Right lobe of liver (tissue), 6 donors: Measurements from ENCODE around the gene EPB41. TPM values are rescaled to one million over a fixed set of nuclear protein-coding genes. Genes with fewer than 3 reads are reported as not detected.
A peak's percentile ranks its signal among the peaks of the same experiment; 100 is the strongest.

ENCODE experiments used
- ATAC-seq, 4 donors: fragments of 200-7000 bp; cut with Tn5 transposase; one replicate each; pipeline ENCODE4 v1.9.1; 2020; ENCODE audit warnings: mild to moderate bottlenecking in 4 of 4, moderate library complexity in 4 of 4
- DNase-seq, 3 donors: peaks; one replicate each; pipeline ENCODE4 v3.0.0-alpha.2; 2020
- H3K27ac ChIP-seq, 3 donors: fragments of 200-600 bp; one replicate each; pipeline ENCODE4 v1.8.0; 2022
- H3K27me3 ChIP-seq, 2 donors: fragments of 200-600 bp; one replicate each; pipeline ENCODE4 v1.8.0; 2022
- H3K36me3 ChIP-seq, 4 donors: fragments of 200-600 bp; sonication (generic) in 1 of 4; one replicate each; pipeline versions ENCODE4 v1.5.1 to v1.8.0; 2017 to 2022; ENCODE audit warnings: control low read depth in 1 of 4
- H3K4me1 ChIP-seq, 4 donors: fragments of 200-600 bp; sonication (generic) in 1 of 4; one replicate each; pipeline versions ENCODE4 v1.5.1 to v1.8.0; 2017 to 2022; ENCODE audit warnings: control low read depth in 1 of 4
- H3K4me3 ChIP-seq, 3 donors: fragments of 200-600 bp; one replicate each; pipeline ENCODE4 v1.8.0; 2022
- H3K9me3 ChIP-seq, 4 donors: fragments of 200-600 bp; sonication (generic) in 1 of 4; one replicate each; pipeline versions ENCODE4 v1.5.1 to v1.8.0; 2017 to 2022; ENCODE audit warnings: control low read depth in 1 of 4
- CTCF ChIP-seq, 4 donors: fragments of 200-600 bp in 3 of 4; fragments of 450-650 bp in 1 of 4; IDR thresholded peaks; one replicate each; pipeline versions ENCODE4 v1.5.1 to v1.8.0; 2016 to 2022; ENCODE audit warnings: antibody characterized with exemption in 4 of 4, mild to moderate bottlenecking in 2 of 4
- POLR2A ChIP-seq: fragments of 450-650 bp; IDR thresholded peaks from one replicate; pipeline ENCODE4 v1.6.1; 2017; ENCODE audit warnings: antibody characterized with exemption, mild to moderate bottlenecking
- WGBS: methylation state at CpG from one replicate; pipeline ENCODE4 v1.1.6; 2018; ENCODE audit warnings: low coverage, low lambda C conversion rate; ENCODE audit not compliant: insufficient coverage; ENCODE audit errors: missing lambda C conversion rate; 5-methylcytosine and 5-hydroxymethylcytosine counted together
- intact Hi-C, 2 donors: fragments of 100-400 bp; cut with DNase I; formaldehyde crosslinking; loops; one replicate each; pipeline versions ENCODE4 v1.11.2 to v1.14.1; 2022
- total RNA-seq, 6 experiments: library from RNA; depleted of rRNA in 2 of 6; stranded (reverse); fragments of >200 nt in 2 of 6; fragmentation: NEBNext Ultra II Directional in 3 of 6; extraction: Animal tissue kit (Norgen Biotek cat#: 25700) in 3 of 6; gene quantifications; one replicate each; pipeline versions ENCODE4 v1.1.0 to v1.2.4, GENCODE V29; 2016 to 2023
- donor health status: DM: no; HTN: yes; CAD: no.
- donor health status: DM: no; HTN: no; CAD: no.
- donor health status: DM: no; HTN: no; CAD: no.
- donor health status: DM: no; HTN: yes; CAD: no.
- donor health status: DM: no; HTN: yes; CAD: no.

EPB41 gene
- total RNA-seq, 6 experiments from 2014 or later, result 35.3 to 58.7 (median 49.2) TPM

GRCh38 chr1:28882009-28882628 is 32.2 kb upstream of the EPB41 start:
- no peaks in the 10 kb centered on the region for H3K9me3 ChIP-seq
- H3K27ac ChIP-seq, result no peak overlapping the region
- intact Hi-C loops, result loop anchor here (5.0 to 10.0 kb wide), 4 partner anchors 100 to 323 kb away; no protein-coding TSS in a partner anchor
- WGBS, result 25% methylated on average over 11 of the region's 13 CpGs
- DNase-seq, result peak; percentile 86 to 89 (median 89)
- H3K4me3 ChIP-seq, result no peak overlapping the region
- peak; percentile 87 to 98 (median 92) for TF ChIP-seq CTCF (IDR thresholded peaks at IDR 0.05)
- no peak for TF ChIP-seq POLR2A
- no peaks in the 10 kb centered on the region for H3K36me3 ChIP-seq
- ATAC-seq, result peak; percentile 68 to 78 (median 71)
- H3K27me3 ChIP-seq, result no peaks in the 10 kb centered on the region
- peaks cover 0 to 19% (median 10%) of the 10 kb centered on the region in 4 donors for H3K4me1 ChIP-seq

- intact Hi-C loops, result loop anchor here (5.0 to 10.0 kb wide), 4 partner anchors 99 to 322 kb away; no protein-coding TSS in a partner anchor
- no peaks in the 10 kb centered on the region for H3K9me3 ChIP-seq
- H3K4me3 ChIP-seq, result no peak overlapping the region
- peaks cover 0 to 23% (median 10%) of the 10 kb centered on the region in 4 donors for H3K4me1 ChIP-seq
- 100% methylated on average over 1 of the region's 1 CpG for WGBS
- no peak for ATAC-seq
- no peak overlapping the region for H3K27ac ChIP-seq
- no peaks in the 10 kb centered on the region for H3K27me3 ChIP-seq
- H3K36me3 ChIP-seq, result no peaks in the 10 kb centered on the region
- no peak for TF ChIP-seq POLR2A
- no peak for TF ChIP-seq CTCF (IDR thresholded peaks at IDR 0.05)
- no peak for DNase-seq
These were observed 31.1 kb upstream of the EPB41 start for GRCh38 chr1:28883242-28883616.

- Histone ChIP-seq H3K36me3 (no peaks in the 10 kb centered on the region), H3K9me3 (no peaks in the 10 kb centered on the region), H3K4me3 (no peak overlapping the region), H3K4me1 (peaks cover 0 to 26% (median 10%) of the 10 kb centered on the region in 4 donors), H3K27ac (peak overlapping the region in 2 of 3 donors; percentile 18 to 87), H3K27me3 (no peaks in the 10 kb centered on the region)
- 62% methylated on average over 5 of the region's 7 CpGs for WGBS
- intact Hi-C loops, result loop anchor here in 1 of 2 donors (10.0 kb wide), 1 partner anchor 319 kb away; no protein-coding TSS in a partner anchor
- TF ChIP-seq CTCF (IDR thresholded peaks at IDR 0.05) (no peak), POLR2A (no peak)
- no peak for DNase-seq
- no peak for ATAC-seq
These were observed 28.9 kb upstream of the EPB41 start for GRCh38 chr1:28885472-28885877.

- DNase-seq, result no peak
- H3K27ac ChIP-seq, result peak overlapping the region; percentile 62 to 87 (median 84)
- no peaks in the 10 kb centered on the region for H3K9me3 ChIP-seq
- intact Hi-C loops, result loop anchor here in 1 of 2 donors (10.0 kb wide), 1 partner anchor 319 kb away; no protein-coding TSS in a partner anchor
- H3K4me1 ChIP-seq, result peaks cover 0 to 26% (median 10%) of the 10 kb centered on the region in 4 donors
- H3K27me3 ChIP-seq, result no peaks in the 10 kb centered on the region
- H3K4me3 ChIP-seq, result peak overlapping the region; percentile 58 to 94 (median 85)
- no peak for ATAC-seq
- H3K36me3 ChIP-seq, result no peaks in the 10 kb centered on the region
- no peak for TF ChIP-seq CTCF (IDR thresholded peaks at IDR 0.05)
- TF ChIP-seq POLR2A, result no peak
- WGBS, result 64% methylated on average over 9 of the region's 17 CpGs
These were observed 28.2 kb upstream of the EPB41 start for GRCh38 chr1:28885977-28886730.
